A549 (cell line): Measurements from ENCODE around the gene EMX1. TPM values are rescaled to one million over a fixed set of nuclear protein-coding genes. Genes with fewer than 3 reads are reported as not detected.

Source experiments
- ATAC-seq, 2 experiments: fragments of 200-7000 bp in 1 of 2; fragments of >200 bp in 1 of 2; cut with Nextera tagmentation in 1 of 2; cut with Tn5 transposase in 1 of 2; 3 replicates each; pipeline versions ENCODE4 v1.8.0 to v1.9.1; 2018 to 2020; ENCODE audit warnings: mild to moderate bottlenecking in 1 of 2, moderate library complexity in 1 of 2
- CTCF ChIA-PET: fragments of 300-600 bp; sonication (Branson Sonifier 250); formaldehyde crosslinking; extraction: SDS; loops from one replicate; lab custom pipeline; 2021; ENCODE audit warnings: antibody characterized with exemption, inconsistent platforms; lab: Yijun Ruan, JAX
- POLR2A ChIA-PET: fragments of 350-600 bp; formaldehyde crosslinking; extraction: SDS; loops from one replicate; lab custom pipeline; 2021; ENCODE audit warnings: antibody characterized with exemption, inconsistent platforms; lab: Yijun Ruan, JAX
- DNase-seq, 2 experiments: peaks; one replicate each; pipeline versions ENCODE4 v3.0.0 to v3.0.0-alpha.2; 2011 to 2016; ENCODE audit warnings: low read depth in 1 of 2, low spot score in 1 of 2
- FAIRE-seq: peaks from 2 replicates; lab custom pipeline; 2011; peaks lifted over from hg19 to GRCh38; lab: Jason Lieb, UNC
- H3K27ac ChIP-seq, 2 experiments: fragments of >200 bp; sonication (Bioruptor Twin); formaldehyde crosslinking; 3 replicates each; pipeline ENCODE4 v1.5.1; 2016 to 2017
- H3K4me1 ChIP-seq: fragments of >200 bp; sonication (Bioruptor Twin); formaldehyde crosslinking; 3 replicates; pipeline ENCODE4 v1.6.1; 2016
- H3K4me2 ChIP-seq: fragments of >200 bp; sonication (Bioruptor Twin); formaldehyde crosslinking; 3 replicates; pipeline ENCODE4 v1.6.1; 2016
- H3K4me3 ChIP-seq: fragments of >200 bp; sonication (Bioruptor Twin); formaldehyde crosslinking; 3 replicates; pipeline ENCODE4 v1.5.1; 2016
- H3K9me3 ChIP-seq: fragments of >200 bp; sonication (Bioruptor Twin); formaldehyde crosslinking; 3 replicates; pipeline ENCODE4 v1.6.1; 2016
- ATOH8 ChIP-seq: fragments of 250-450 bp; sonication (Bioruptor Pico); IDR thresholded peaks from 2 replicates; pipeline ENCODE4 v1.5.0; 2020; ENCODE audit warnings: low read depth, mild to moderate bottlenecking, moderate library complexity
- CEBPB ChIP-seq, 2 experiments: fragments of >200 bp in 1 of 2; sonication (Bioruptor Twin) in 1 of 2; formaldehyde crosslinking in 1 of 2; IDR thresholded peaks; 2 replicates each; pipeline ENCODE4 v1.6.1; 2012 to 2016
- CHD2 ChIP-seq: fragments of 150-350 bp; IDR thresholded peaks from 2 replicates; pipeline ENCODE4 v1.6.1; 2014; ENCODE audit warnings: low read length; ENCODE audit not compliant: partially characterized antibody
- CTCF ChIP-seq: fragments of >200 bp; sonication (Bioruptor Twin); formaldehyde crosslinking; IDR thresholded peaks from 3 replicates; pipeline ENCODE4 v1.5.1; 2016
- ESRRA ChIP-seq: fragments of 150-350 bp; IDR thresholded peaks from 2 replicates; pipeline ENCODE4 v1.6.1; 2014; ENCODE audit warnings: mild to moderate bottlenecking, low read length, borderline replicate concordance
- FOSB ChIP-seq: fragments of 250-450 bp; sonication (Bioruptor Pico); IDR thresholded peaks from 2 replicates; pipeline ENCODE4 v1.5.0; 2020; ENCODE audit warnings: mild to moderate bottlenecking, moderate library complexity
- FOSL2 ChIP-seq, 2 experiments: fragments of 450-650 bp in 1 of 2; fragments of >200 bp in 1 of 2; sonication (Bioruptor Twin) in 1 of 2; formaldehyde crosslinking; IDR thresholded peaks; 2 replicates each; pipeline versions ENCODE4 v1.5.0 to v1.6.1; 2016 to 2020; ENCODE audit warnings: mild to moderate bottlenecking in 1 of 2, moderate library complexity in 1 of 2
- FOXS1 ChIP-seq: fragments of 250-450 bp; sonication (Bioruptor Pico); IDR thresholded peaks from 2 replicates; pipeline ENCODE4 v1.5.0; 2020; ENCODE audit warnings: mild to moderate bottlenecking, moderate library complexity
- GATA3 ChIP-seq: IDR thresholded peaks from 2 replicates; pipeline ENCODE4 v1.6.1; 2012; ENCODE audit warnings: borderline replicate concordance
- HDAC2 ChIP-seq: fragments of 200-600 bp; sonication (generic); IDR thresholded peaks from 2 replicates; pipeline ENCODE4 v1.6.1; 2016
- HES2 ChIP-seq: fragments of >200 bp; sonication (Bioruptor Twin); formaldehyde crosslinking; IDR thresholded peaks from 2 replicates; pipeline ENCODE4 v1.6.1; 2016
- HOXB13 ChIP-seq: fragments of 250-450 bp; sonication (Bioruptor Pico); IDR thresholded peaks from 2 replicates; pipeline ENCODE4 v1.5.0; 2020; ENCODE audit warnings: low read depth, mild to moderate bottlenecking, moderate library complexity
- JUN ChIP-seq, 2 experiments: fragments of >200 bp; sonication (Bioruptor Twin); formaldehyde crosslinking; IDR thresholded peaks; 2 replicates in 1 of 2; 3 replicates in 1 of 2; pipeline ENCODE4 v1.6.1; 2016 to 2017
- KDM5A ChIP-seq: fragments of 200-600 bp; sonication (generic); IDR thresholded peaks from 2 replicates; pipeline ENCODE4 v1.6.1; 2016; ENCODE audit warnings: antibody characterized with exemption, mild to moderate bottlenecking
- MAFK ChIP-seq: fragments of 450-650 bp; IDR thresholded peaks from 2 replicates; pipeline ENCODE4 v1.6.1; 2014; ENCODE audit not compliant: partially characterized antibody
- MAZ ChIP-seq: fragments of 150-350 bp; IDR thresholded peaks from 2 replicates; pipeline ENCODE4 v1.6.1; 2014; ENCODE audit warnings: antibody characterized with exemption, low read depth, low read length, borderline replicate concordance
- MYC ChIP-seq: IDR thresholded peaks from 2 replicates; pipeline ENCODE4 v1.6.1; 2012; ENCODE audit warnings: mild to moderate bottlenecking, inconsistent platforms, low read length, improper control_type of control experiment, borderline replicate concordance
- NFE2L2 ChIP-seq: fragments of 150-350 bp; conservative IDR thresholded peaks from 2 replicates; pipeline ENCODE4 v1.6.1; 2014; ENCODE audit warnings: low read length
- NPAS2 ChIP-seq: fragments of 250-450 bp; sonication (Bioruptor Pico); IDR thresholded peaks from 2 replicates; pipeline ENCODE4 v1.8.0; 2022; ENCODE audit warnings: mild to moderate bottlenecking, moderate library complexity, borderline replicate concordance
- NR3C1 ChIP-seq: fragments of >200 bp; sonication (Bioruptor Twin); formaldehyde crosslinking; IDR thresholded peaks from 3 replicates; pipeline ENCODE4 v1.6.1; 2017
- PHF8 ChIP-seq: fragments of 200-600 bp; sonication (generic); IDR thresholded peaks from 2 replicates; pipeline ENCODE4 v1.6.1; 2016; ENCODE audit warnings: low read depth, mild to moderate bottlenecking, antibody characterized with exemption, moderate library complexity, borderline replicate concordance
- POLR2AphosphoS2 ChIP-seq: conservative IDR thresholded peaks from 2 replicates; pipeline ENCODE4 v1.6.1; 2012; ENCODE audit warnings: low read length, improper control_type of control experiment, inconsistent platforms
- RARB ChIP-seq: fragments of 250-450 bp; sonication (Bioruptor Pico); IDR thresholded peaks from 2 replicates; pipeline ENCODE4 v1.8.0; 2021; ENCODE audit warnings: mild to moderate bottlenecking, moderate library complexity
- RFX5 ChIP-seq: fragments of 450-650 bp; IDR thresholded peaks from 2 replicates; pipeline ENCODE4 v1.7.1; 2014; ENCODE audit warnings: antibody characterized with exemption, mild to moderate bottlenecking, moderate library complexity
- RNF2 ChIP-seq: fragments of 200-600 bp; sonication (generic); IDR thresholded peaks from 2 replicates; pipeline ENCODE4 v1.6.1; 2016; ENCODE audit warnings: low read depth, mild to moderate bottlenecking, antibody characterized with exemption, moderate library complexity, borderline replicate concordance
- ZNF302 ChIP-seq: fragments of 250-450 bp; sonication (Bioruptor Pico); IDR thresholded peaks from 2 replicates; pipeline ENCODE4 v1.9.0; 2021; ENCODE audit warnings: inconsistent platforms, mild to moderate bottlenecking, moderate library complexity
- ZSCAN20 ChIP-seq: fragments of 250-450 bp; sonication (Bioruptor Pico); IDR thresholded peaks from 2 replicates; pipeline ENCODE4 v1.8.0; 2022; ENCODE audit warnings: mild to moderate bottlenecking, moderate library complexity
- WGBS: methylation state at CpG from one replicate; pipeline ENCODE4 v1.1.6; 2017; ENCODE audit errors: missing lambda C conversion rate; 5-methylcytosine and 5-hydroxymethylcytosine counted together
- polyA plus RNA-seq, 4 experiments: library from polyadenylated mRNA; depleted of rRNA in 3 of 4; stranded (reverse); fragments of >200 nt; fragmentation: RNase III in 1 of 4; extraction: RNeasy Plus Mini Kit Qiagen cat#74134 plus additional on column Dnase treatment in 1 of 4; gene quantifications; 2 replicates in 3 of 4; 3 replicates in 1 of 4; pipeline ENCODE4 v1.2.3, GENCODE V29; 2011 to 2017
- TF ChIP-seq, protein P1 (sequence below): IDR thresholded peaks from 2 replicates; pipeline ENCODE4 v1.6.1; 2012; ENCODE audit warnings: low read depth, borderline replicate concordance
- TF ChIP-seq, protein P2 (sequence below): IDR thresholded peaks from 2 replicates; pipeline ENCODE4 v1.6.1; 2012

The EMX1 gene
- polyA plus RNA-seq, 2 of the 4 experiments (the other 2 are of a cell fraction), result 0.05 TPM; not detected in 1

DNA sequence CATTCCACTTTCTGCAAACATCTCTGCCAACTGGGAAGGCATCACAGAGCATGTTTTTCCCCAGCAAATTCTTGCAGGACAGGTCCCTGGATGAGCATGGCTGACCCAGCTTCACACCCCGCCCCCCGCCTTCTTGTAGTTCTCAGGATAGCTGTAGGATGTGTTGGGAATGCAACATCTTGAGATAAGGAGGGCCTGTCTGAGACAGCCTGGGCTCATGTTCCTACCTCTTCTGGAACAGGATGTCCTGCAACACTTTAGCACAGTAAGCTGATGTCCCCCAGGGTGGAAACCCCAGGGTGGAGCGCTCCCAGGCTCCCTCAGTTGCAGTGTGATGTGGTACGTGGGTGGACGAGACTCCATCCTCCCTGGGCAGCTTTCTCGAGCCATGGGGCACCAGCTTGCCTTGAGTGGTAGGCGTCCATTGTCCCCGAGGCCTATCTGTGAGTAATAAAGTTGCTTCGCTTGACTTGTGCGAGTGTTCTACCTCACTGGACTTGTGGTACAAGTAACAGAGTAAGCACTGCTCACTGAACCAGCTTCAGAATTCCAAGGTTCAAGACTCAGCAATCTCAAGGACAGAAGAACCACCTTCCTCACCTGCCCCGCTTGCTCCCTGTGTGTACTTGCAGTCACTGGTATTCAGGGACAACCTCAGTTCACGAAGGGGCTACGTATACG lies 48.6 kb downstream of the EMX1 start:
- Histone ChIP-seq H3K4me3 (no peak overlapping the region), H3K27ac (no peak overlapping the region), H3K4me2 (no peak overlapping the region), H3K9me3 (no peaks in the 10 kb centered on the region), H3K4me1 (no peaks in the 10 kb centered on the region)
- no peak for TF ChIP-seq HOXB13 (CRISPR knock-in tag)
- TF ChIP-seq RFX5, result no peak
- TF ChIP-seq NPAS2, result no peak
- TF ChIP-seq MAFK, result no peak
- no peak for TF ChIP-seq HES2
- no peak for TF ChIP-seq FOXS1
- no peak for TF ChIP-seq ESRRA
- TF ChIP-seq MAZ, result no peak
- DNase-seq (no peak), ATAC-seq (no peak), FAIRE-seq (no peak)
- POLR2A ChIA-PET, result no interaction called here
- 92% methylated on average over 14 of the region's 14 CpGs for WGBS
- CTCF ChIA-PET, result interaction anchor here (1.1 to 2.6 kb wide), 4 partner anchors 12 to 197 kb away, joined by 3 to 12 read pairs (median 4); partner anchors contain the start of gene SPR

GRCh38 chr2:72968286-72968685 lies 51.0 kb downstream of the EMX1 start:
- CTCF ChIA-PET, result interaction anchor here (0.6 to 11.9 kb wide), 5 partner anchors 24 to 321 kb away, joined by 3 to 208 read pairs (median 4); no protein-coding TSS in a partner anchor
- ATAC-seq (no peak), DNase-seq (no peak), FAIRE-seq (no peak)
- no peaks in the 10 kb centered on the region for H3K9me3 ChIP-seq
- H3K4me3 ChIP-seq, result no peak overlapping the region
- H3K4me2 ChIP-seq, result no peak overlapping the region
- POLR2A ChIA-PET, result no interaction called here
- WGBS, result 95% methylated on average over 7 of the region's 8 CpGs
- no peak overlapping the region for H3K27ac ChIP-seq
- no peaks in the 10 kb centered on the region for H3K4me1 ChIP-seq
- TF ChIP-seq JUN (IDR thresholded peaks at IDR 0.05), result no peak
- no peak for TF ChIP-seq MAZ
- no peak for TF ChIP-seq CTCF
- no peak for TF ChIP-seq NPAS2
- no peak for TF ChIP-seq GATA3
- no peak for TF ChIP-seq RARB (CRISPR knock-in tag)
- no peak for TF ChIP-seq NFE2L2
- TF ChIP-seq ATOH8 (CRISPR knock-in tag), result no peak
- TF ChIP-seq HDAC2, result no peak
- no peak for TF ChIP-seq CEBPB (IDR thresholded peaks at IDR 0.05)
- no peak for TF ChIP-seq RNF2
- no peak for TF ChIP-seq ZNF302
- no peak for TF ChIP-seq ZSCAN20 (CRISPR knock-in tag)
- no peak for TF ChIP-seq CHD2
- TF ChIP-seq ESRRA, result no peak
- TF ChIP-seq PHF8, result no peak
- TF ChIP-seq NR3C1, result no peak
- TF ChIP-seq, all 56 proteins: peak for 0

- H3K4me3 ChIP-seq, result no peak overlapping the region
- ChIA-PET CTCF (interaction anchor here (2.3 to 11.9 kb wide), 3 partner anchors 22 to 77 kb away, joined by 7 to 208 read pairs (median 190); no protein-coding TSS in a partner anchor), POLR2A (no interaction called here)
- H3K4me1 ChIP-seq, result no peaks in the 10 kb centered on the region
- WGBS, result 97% methylated on average over 4 of the region's 4 CpGs
- H3K9me3 ChIP-seq, result no peaks in the 10 kb centered on the region
- no peak for ATAC-seq
- H3K27ac ChIP-seq, result no peak overlapping the region
- no peak for FAIRE-seq
- no peak for DNase-seq
- no peak overlapping the region for H3K4me2 ChIP-seq
- TF ChIP-seq KDM5A (no peak), MAFK (no peak), FOSL2 (IDR thresholded peaks at IDR 0.05) (no peak), FOSL2 (CRISPR knock-in tag; IDR thresholded peaks at IDR 0.05) (no peak), MYC (no peak), HDAC2 (no peak), NFE2L2 (no peak), FOSB (CRISPR knock-in tag) (no peak), POLR2AphosphoS2 (no peak), JUN (IDR thresholded peaks at IDR 0.05) (no peak)
- TF ChIP-seq, protein P1, sequence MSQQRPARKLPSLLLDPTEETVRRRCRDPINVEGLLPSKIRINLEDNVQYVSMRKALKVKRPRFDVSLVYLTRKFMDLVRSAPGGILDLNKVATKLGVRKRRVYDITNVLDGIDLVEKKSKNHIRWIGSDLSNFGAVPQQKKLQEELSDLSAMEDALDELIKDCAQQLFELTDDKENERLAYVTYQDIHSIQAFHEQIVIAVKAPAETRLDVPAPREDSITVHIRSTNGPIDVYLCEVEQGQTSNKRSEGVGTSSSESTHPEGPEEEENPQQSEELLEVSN, result no peak
- TF ChIP-seq, protein P2, sequence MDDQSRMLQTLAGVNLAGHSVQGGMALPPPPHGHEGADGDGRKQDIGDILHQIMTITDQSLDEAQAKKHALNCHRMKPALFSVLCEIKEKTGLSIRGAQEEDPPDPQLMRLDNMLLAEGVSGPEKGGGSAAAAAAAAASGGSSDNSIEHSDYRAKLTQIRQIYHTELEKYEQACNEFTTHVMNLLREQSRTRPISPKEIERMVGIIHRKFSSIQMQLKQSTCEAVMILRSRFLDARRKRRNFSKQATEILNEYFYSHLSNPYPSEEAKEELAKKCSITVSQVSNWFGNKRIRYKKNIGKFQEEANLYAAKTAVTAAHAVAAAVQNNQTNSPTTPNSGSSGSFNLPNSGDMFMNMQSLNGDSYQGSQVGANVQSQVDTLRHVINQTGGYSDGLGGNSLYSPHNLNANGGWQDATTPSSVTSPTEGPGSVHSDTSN, result no peak
- TF ChIP-seq, all 56 proteins: peak for 0
These were observed 52.4 kb downstream of the EMX1 start for GRCh38 chr2:72969706-72970105.
